ENCODE data around the gene PAQR7.
"Not testable (repeated sequence)": the region's sequence is repeated elsewhere in the genome, so short reads cannot be mapped to it uniquely, and the experiment has no call there.

Gene PAQR7

GRCh38 chr1:25844536-25845337, 30.8 kb downstream of the PAQR7 start:
- TF ChIP-seq CTCF (conservative IDR thresholded peaks at IDR 0.05): no peak
- no peak overlapping the region for H3K27ac ChIP-seq

GRCh38 chr1:25843483-25843882, 32.0 kb downstream of the PAQR7 start:
- no peak for TF ChIP-seq CTCF (conservative IDR thresholded peaks at IDR 0.05)

GRCh38 chr1:25839808-25840207, 35.7 kb downstream of the PAQR7 start:
- not testable (repeated sequence) for H3K27ac ChIP-seq

More at GRCh38 chr1:25843483-25843882, 32.0 kb downstream of the PAQR7 start:
- no peak overlapping the region for H3K27ac ChIP-seq

DNA sequence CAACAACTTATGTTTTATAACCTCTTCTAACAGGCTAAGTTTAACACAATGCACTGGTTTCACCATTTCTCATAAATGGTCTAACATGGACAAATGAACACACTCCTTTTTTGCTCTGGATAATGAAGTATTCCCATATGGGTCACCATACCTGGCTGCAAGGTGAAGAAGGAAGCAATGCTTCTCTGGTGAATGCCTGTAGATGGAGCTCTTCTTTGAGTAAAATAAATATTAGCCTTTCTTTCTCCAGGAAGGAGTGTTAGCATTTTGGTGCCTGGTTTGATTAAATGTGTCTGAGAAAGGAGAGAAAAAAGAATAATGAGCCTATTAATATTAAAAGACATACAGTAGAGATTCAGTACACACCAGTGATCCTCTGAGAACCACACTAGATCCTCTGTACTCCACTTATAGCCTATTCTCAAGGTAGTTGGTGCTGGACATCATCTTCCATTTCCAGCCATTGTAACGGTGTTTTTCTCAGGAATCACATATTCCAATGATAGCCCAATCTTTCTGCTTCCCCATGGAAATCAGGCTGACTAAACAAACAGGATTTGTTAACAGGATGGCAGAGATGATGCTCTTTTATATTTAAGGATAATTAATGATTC, 38.1 kb downstream of the PAQR7 start:
- TF ChIP-seq CTCF (conservative IDR thresholded peaks at IDR 0.05): peak; percentile 82
- H3K27ac ChIP-seq: peak overlapping the region; percentile 57

- H3K27ac ChIP-seq: peak overlapping the region; percentile 57
- no peak for TF ChIP-seq CTCF (conservative IDR thresholded peaks at IDR 0.05)
These were observed 38.8 kb downstream of the PAQR7 start for GRCh38 chr1:25836695-25837094.

DNA sequence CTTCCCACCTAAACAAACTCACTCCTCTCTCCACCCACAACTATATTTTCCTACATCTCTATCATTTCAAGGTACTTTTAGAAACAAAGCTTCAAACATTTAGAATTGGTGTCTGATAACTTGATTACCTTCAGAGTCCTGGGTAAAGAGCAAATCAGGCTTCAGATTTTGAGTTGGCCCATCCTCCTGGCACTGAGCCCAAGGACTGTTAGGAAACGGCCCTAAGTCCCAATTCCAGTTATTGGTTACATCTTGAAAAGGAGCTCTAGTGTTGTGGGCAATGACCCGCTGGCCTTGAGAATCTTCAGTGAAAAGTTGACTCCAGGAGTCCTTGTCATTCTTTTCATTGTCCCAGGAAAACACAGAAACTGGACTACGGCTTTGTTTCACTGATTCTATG, 40.6 kb downstream of the PAQR7 start:
- H3K27ac ChIP-seq: no peak overlapping the region
- TF ChIP-seq CTCF (conservative IDR thresholded peaks at IDR 0.05): no peak

GRCh38 chr1:25833158-25833557, 42.4 kb downstream of the PAQR7 start:
- no peak overlapping the region for H3K27ac ChIP-seq
- TF ChIP-seq CTCF (conservative IDR thresholded peaks at IDR 0.05): no peak
